Neural cell (in vitro differentiated cells): ENCODE results near the gene MRPL4. TPM values are rescaled to one million over a fixed set of nuclear protein-coding genes. Genes with fewer than 3 reads are reported as not detected.

Experiments
- H2AFZ ChIP-seq: fragments of 200-600, 300-800 bp; sonication (generic), shearing (Covaris generic); 2 replicates; pipeline ENCODE4 v1.6.0; 2014; ENCODE audit warnings: low read depth, mild to moderate bottlenecking, antibody characterized with exemption, low read length, moderate library complexity
- H3F3A ChIP-seq: fragments of 200-600 bp; shearing (Covaris generic); 2 replicates; pipeline ENCODE4 v1.6.1; 2016; ENCODE audit warnings: mild to moderate bottlenecking, moderate library complexity, mixed read lengths, antibody characterized with exemption, low read length; ENCODE audit not compliant: insufficient read depth, poor library complexity, severe bottlenecking
- H3K27ac ChIP-seq: fragments of 200-600, 300-800 bp; sonication (generic), shearing (Covaris generic); 2 replicates; pipeline ENCODE4 v1.5.1; 2014; ENCODE audit warnings: mild to moderate bottlenecking, low read length, moderate library complexity
- H3K27me3 ChIP-seq: fragments of 300-800, 200-600 bp; sonication (generic), shearing (Covaris generic); 2 replicates; pipeline ENCODE4 v1.6.0; 2014; ENCODE audit warnings: mild to moderate bottlenecking, low read depth, low read length, moderate library complexity; ENCODE audit not compliant: insufficient read depth
- H3K36me3 ChIP-seq: fragments of 300-800, 200-600 bp; sonication (generic), shearing (Covaris generic); 2 replicates; pipeline ENCODE4 v1.5.1; 2014; ENCODE audit warnings: mild to moderate bottlenecking, antibody characterized with exemption, low read length, moderate library complexity; ENCODE audit not compliant: insufficient read depth
- H3K4me2 ChIP-seq: fragments of 300-800, 200-600 bp; sonication (generic), shearing (Covaris generic); 2 replicates; pipeline ENCODE4 v1.6.0; 2014; ENCODE audit warnings: mild to moderate bottlenecking, low read length
- H3K4me3 ChIP-seq: fragments of 300-800, 200-600 bp; sonication (generic), shearing (Covaris generic); 2 replicates; pipeline ENCODE4 v1.5.1; 2014; ENCODE audit warnings: mild to moderate bottlenecking, low read length, moderate library complexity
- H3K79me2 ChIP-seq: fragments of 200-600 bp; shearing (Covaris generic); replicated peaks from 2 replicates; pipeline ENCODE4 v1.6.0; 2014; ENCODE audit warnings: mild to moderate bottlenecking, low read length, moderate library complexity; ENCODE audit not compliant: insufficient read depth
- H3K9ac ChIP-seq: fragments of 300-800, 200-600 bp; sonication (generic), shearing (Covaris generic); 2 replicates; pipeline ENCODE4 v1.6.1; 2016; ENCODE audit warnings: mild to moderate bottlenecking, low read length, mixed read lengths
- H3K9me2 ChIP-seq: fragments of 200-600 bp; shearing (Covaris generic); 2 replicates; pipeline ENCODE4 v1.6.1; 2016; ENCODE audit warnings: mild to moderate bottlenecking, low read length, mixed read lengths; ENCODE audit not compliant: insufficient read depth
- H3K9me3 ChIP-seq: fragments of 200-600, 300-800 bp; sonication (generic), shearing (Covaris generic); 2 replicates; pipeline ENCODE4 v1.6.1; 2016; ENCODE audit warnings: mild to moderate bottlenecking, mixed run types, low read length, moderate library complexity, mixed read lengths
- H4K20me1 ChIP-seq: fragments of 200-600 bp; shearing (Covaris generic); 2 replicates; pipeline ENCODE4 v1.6.1; 2016; ENCODE audit warnings: mild to moderate bottlenecking, mixed run types; ENCODE audit not compliant: insufficient read depth
- EP300 ChIP-seq: fragments of 450-650 bp; conservative IDR thresholded peaks from 2 replicates; pipeline ENCODE4 v1.6.1; 2014; ENCODE audit warnings: antibody characterized with exemption, mild to moderate bottlenecking, moderate library complexity; ENCODE audit not compliant: poor library complexity, severe bottlenecking
- EZH2 ChIP-seq: fragments of 200-600, 300-800 bp; shearing (Covaris generic), sonication (generic); IDR thresholded peaks from 2 replicates; pipeline ENCODE4 v1.6.1; 2014; ENCODE audit warnings: antibody characterized with exemption, low read length, borderline replicate concordance, mild to moderate bottlenecking; ENCODE audit not compliant: insufficient read depth, poor library complexity, severe bottlenecking
- MXI1 ChIP-seq: fragments of 450-650 bp; conservative IDR thresholded peaks from 2 replicates; pipeline ENCODE4 v1.6.1; 2014; ENCODE audit warnings: antibody characterized with exemption, mild to moderate bottlenecking; ENCODE audit not compliant: poor library complexity, severe bottlenecking
- POLR2AphosphoS5 ChIP-seq: IDR thresholded peaks from 2 replicates; pipeline ENCODE4 v1.6.1; 2012
- RAD21 ChIP-seq: fragments of 450-650 bp; conservative IDR thresholded peaks from 2 replicates; pipeline ENCODE4 v1.6.1; 2014; ENCODE audit warnings: antibody characterized with exemption, mild to moderate bottlenecking, moderate library complexity
- SMC3 ChIP-seq: fragments of 450-650 bp; conservative IDR thresholded peaks from 2 replicates; pipeline ENCODE4 v1.6.1; 2014; ENCODE audit warnings: antibody characterized with exemption, mild to moderate bottlenecking, moderate library complexity; ENCODE audit not compliant: poor library complexity
- TAF1 ChIP-seq: IDR thresholded peaks from 2 replicates; pipeline ENCODE4 v1.6.1; 2012; ENCODE audit warnings: low read depth
- polyA plus RNA-seq: library from polyadenylated mRNA; depleted of rRNA; stranded (reverse); fragments of >200 nt; gene quantifications from 2 replicates; pipeline ENCODE4 v1.2.3, GENCODE V29; 2014
- TF ChIP-seq, protein P1 (sequence below): fragments of 450-650 bp; IDR thresholded peaks from 2 replicates; pipeline ENCODE4 v1.5.1; 2014; ENCODE audit warnings: antibody characterized with exemption, mild to moderate bottlenecking, moderate library complexity; ENCODE audit not compliant: poor library complexity, severe bottlenecking
- TF ChIP-seq, protein P2 (sequence below): IDR thresholded peaks from 2 replicates; pipeline ENCODE4 v1.6.1; 2012; ENCODE audit warnings: borderline replicate concordance

The MRPL4 gene
- polyA plus RNA-seq, 1 donor from 2014 or later: 27.2 TPM

DNA sequence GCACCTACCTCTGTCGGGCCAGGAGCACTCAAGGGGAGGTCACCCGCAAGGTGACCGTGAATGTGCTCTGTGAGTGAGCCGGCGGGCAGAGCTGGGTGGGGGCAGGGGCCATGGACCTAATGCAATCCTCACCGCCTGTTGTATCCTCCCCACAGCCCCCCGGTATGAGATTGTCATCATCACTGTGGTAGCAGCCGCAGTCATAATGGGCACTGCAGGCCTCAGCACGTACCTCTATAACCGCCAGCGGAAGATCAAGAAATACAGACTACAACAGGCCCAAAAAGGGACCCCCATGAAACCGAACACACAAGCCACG is 32.9 kb downstream of the MRPL4 start:
- TF ChIP-seq, protein P1, sequence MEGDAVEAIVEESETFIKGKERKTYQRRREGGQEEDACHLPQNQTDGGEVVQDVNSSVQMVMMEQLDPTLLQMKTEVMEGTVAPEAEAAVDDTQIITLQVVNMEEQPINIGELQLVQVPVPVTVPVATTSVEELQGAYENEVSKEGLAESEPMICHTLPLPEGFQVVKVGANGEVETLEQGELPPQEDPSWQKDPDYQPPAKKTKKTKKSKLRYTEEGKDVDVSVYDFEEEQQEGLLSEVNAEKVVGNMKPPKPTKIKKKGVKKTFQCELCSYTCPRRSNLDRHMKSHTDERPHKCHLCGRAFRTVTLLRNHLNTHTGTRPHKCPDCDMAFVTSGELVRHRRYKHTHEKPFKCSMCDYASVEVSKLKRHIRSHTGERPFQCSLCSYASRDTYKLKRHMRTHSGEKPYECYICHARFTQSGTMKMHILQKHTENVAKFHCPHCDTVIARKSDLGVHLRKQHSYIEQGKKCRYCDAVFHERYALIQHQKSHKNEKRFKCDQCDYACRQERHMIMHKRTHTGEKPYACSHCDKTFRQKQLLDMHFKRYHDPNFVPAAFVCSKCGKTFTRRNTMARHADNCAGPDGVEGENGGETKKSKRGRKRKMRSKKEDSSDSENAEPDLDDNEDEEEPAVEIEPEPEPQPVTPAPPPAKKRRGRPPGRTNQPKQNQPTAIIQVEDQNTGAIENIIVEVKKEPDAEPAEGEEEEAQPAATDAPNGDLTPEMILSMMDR: no peak
- TF ChIP-seq MXI1: no peak
- TF ChIP-seq, protein P2, sequence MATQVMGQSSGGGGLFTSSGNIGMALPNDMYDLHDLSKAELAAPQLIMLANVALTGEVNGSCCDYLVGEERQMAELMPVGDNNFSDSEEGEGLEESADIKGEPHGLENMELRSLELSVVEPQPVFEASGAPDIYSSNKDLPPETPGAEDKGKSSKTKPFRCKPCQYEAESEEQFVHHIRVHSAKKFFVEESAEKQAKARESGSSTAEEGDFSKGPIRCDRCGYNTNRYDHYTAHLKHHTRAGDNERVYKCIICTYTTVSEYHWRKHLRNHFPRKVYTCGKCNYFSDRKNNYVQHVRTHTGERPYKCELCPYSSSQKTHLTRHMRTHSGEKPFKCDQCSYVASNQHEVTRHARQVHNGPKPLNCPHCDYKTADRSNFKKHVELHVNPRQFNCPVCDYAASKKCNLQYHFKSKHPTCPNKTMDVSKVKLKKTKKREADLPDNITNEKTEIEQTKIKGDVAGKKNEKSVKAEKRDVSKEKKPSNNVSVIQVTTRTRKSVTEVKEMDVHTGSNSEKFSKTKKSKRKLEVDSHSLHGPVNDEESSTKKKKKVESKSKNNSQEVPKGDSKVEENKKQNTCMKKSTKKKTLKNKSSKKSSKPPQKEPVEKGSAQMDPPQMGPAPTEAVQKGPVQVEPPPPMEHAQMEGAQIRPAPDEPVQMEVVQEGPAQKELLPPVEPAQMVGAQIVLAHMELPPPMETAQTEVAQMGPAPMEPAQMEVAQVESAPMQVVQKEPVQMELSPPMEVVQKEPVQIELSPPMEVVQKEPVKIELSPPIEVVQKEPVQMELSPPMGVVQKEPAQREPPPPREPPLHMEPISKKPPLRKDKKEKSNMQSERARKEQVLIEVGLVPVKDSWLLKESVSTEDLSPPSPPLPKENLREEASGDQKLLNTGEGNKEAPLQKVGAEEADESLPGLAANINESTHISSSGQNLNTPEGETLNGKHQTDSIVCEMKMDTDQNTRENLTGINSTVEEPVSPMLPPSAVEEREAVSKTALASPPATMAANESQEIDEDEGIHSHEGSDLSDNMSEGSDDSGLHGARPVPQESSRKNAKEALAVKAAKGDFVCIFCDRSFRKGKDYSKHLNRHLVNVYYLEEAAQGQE: no peak
- TF ChIP-seq EP300: no peak
- TF ChIP-seq POLR2AphosphoS5: no peak
- TF ChIP-seq TAF1: no peak
- TF ChIP-seq RAD21: no peak
- no peak for TF ChIP-seq SMC3
- TF ChIP-seq EZH2: no peak
- H3F3A ChIP-seq: no peaks in the 10 kb centered on the region
- H3K4me2 ChIP-seq: no peak overlapping the region
- H3K9ac ChIP-seq: no peak overlapping the region
- no peaks in the 10 kb centered on the region for H3K9me3 ChIP-seq
- H4K20me1 ChIP-seq: no peaks in the 10 kb centered on the region
- no peaks in the 10 kb centered on the region for H3K79me2 ChIP-seq
- H2AFZ ChIP-seq: no peak overlapping the region
- no peaks in the 10 kb centered on the region for H3K36me3 ChIP-seq
- H3K4me3 ChIP-seq: no peak overlapping the region
- no peaks in the 10 kb centered on the region for H3K9me2 ChIP-seq
- H3K27me3 ChIP-seq: peaks cover 48% of the 10 kb centered on the region
- H3K27ac ChIP-seq: no peak overlapping the region

DNA sequence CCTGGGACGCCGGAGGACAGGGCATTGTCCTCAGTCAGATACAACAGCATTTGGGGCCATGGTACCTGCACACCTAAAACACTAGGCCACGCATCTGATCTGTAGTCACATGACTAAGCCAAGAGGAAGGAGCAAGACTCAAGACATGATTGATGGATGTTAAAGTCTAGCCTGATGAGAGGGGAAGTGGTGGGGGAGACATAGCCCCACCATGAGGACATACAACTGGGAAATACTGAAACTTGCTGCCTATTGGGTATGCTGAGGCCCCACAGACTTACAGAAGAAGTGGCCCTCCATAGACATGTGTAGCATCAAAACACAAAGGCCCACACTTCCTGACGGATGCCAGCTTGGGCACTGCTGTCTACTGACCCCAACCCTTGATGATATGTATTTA is 33.4 kb downstream of the MRPL4 start:
- no peaks in the 10 kb centered on the region for H3K79me2 ChIP-seq
- no peak overlapping the region for H3K9ac ChIP-seq
- TF ChIP-seq TAF1: no peak
- TF ChIP-seq, protein P2: no peak
- TF ChIP-seq, protein P1: no peak
- no peaks in the 10 kb centered on the region for H3F3A ChIP-seq
- H3K36me3 ChIP-seq: no peaks in the 10 kb centered on the region
- peaks cover 52% of the 10 kb centered on the region for H3K27me3 ChIP-seq
- no peak overlapping the region for H3K4me2 ChIP-seq
- no peaks in the 10 kb centered on the region for H3K9me2 ChIP-seq
- H3K4me3 ChIP-seq: no peak overlapping the region
- H3K9me3 ChIP-seq: no peaks in the 10 kb centered on the region
- no peak overlapping the region for H2AFZ ChIP-seq
- no peak overlapping the region for H3K27ac ChIP-seq
- H4K20me1 ChIP-seq: no peaks in the 10 kb centered on the region
